M059J (cell line): ENCODE measurements around the gene C1QL4. TPM values are rescaled to one million over a fixed set of nuclear protein-coding genes. Genes with fewer than 3 reads are reported as not detected.
"Not testable (repeated sequence)": the region's sequence is repeated elsewhere in the genome, so short reads cannot be mapped to it uniquely, and the experiment has no call there.

Source experiments
- DNase-seq: peaks from one replicate; pipeline ENCODE4 v3.0.0-alpha.2; 2012; ENCODE audit warnings: low read depth
- total RNA-seq: library from RNA; depleted of rRNA; stranded (reverse); fragments of >200 nt; shearing (Covaris generic); gene quantifications from 2 replicates; pipeline ENCODE4 v1.2.3, GENCODE V29; 2014

Gene C1QL4
- total RNA-seq, 1 experiment from 2014 or later = 0.39 TPM

- not testable (repeated sequence) for DNase-seq
These were observed 3.2 kb downstream of the C1QL4 start for GRCh38 chr12:49333778-49334177.

GRCh38 chr12:49332891-49333371 is 4.1 kb downstream of the C1QL4 start:
- DNase-seq = no peak

DNA sequence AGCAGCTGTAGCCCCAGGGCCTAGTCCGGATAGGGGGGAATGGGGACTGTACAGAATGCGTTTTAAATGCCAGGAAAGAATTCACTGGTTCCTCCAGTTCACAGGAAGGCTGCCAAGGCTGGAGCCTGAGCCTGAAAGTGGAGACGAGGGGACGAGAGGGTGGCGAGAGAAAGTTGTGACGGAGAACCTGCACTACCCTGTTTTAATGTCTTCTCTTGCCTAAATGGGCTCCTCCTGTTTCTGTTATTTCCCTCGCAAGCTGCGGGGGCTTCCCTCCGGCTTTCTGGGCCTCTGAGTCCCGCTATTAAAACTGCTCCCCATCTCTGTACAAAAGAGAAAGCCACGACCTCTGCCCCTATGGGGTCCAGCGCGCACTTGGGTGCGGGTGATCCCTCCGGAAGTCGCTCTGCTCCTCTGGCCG is 4.5 kb downstream of the C1QL4 start:
- no peak for DNase-seq

- DNase-seq = peak; percentile 62
These were observed 5.4 kb downstream of the C1QL4 start for GRCh38 chr12:49331380-49332222.

DNA sequence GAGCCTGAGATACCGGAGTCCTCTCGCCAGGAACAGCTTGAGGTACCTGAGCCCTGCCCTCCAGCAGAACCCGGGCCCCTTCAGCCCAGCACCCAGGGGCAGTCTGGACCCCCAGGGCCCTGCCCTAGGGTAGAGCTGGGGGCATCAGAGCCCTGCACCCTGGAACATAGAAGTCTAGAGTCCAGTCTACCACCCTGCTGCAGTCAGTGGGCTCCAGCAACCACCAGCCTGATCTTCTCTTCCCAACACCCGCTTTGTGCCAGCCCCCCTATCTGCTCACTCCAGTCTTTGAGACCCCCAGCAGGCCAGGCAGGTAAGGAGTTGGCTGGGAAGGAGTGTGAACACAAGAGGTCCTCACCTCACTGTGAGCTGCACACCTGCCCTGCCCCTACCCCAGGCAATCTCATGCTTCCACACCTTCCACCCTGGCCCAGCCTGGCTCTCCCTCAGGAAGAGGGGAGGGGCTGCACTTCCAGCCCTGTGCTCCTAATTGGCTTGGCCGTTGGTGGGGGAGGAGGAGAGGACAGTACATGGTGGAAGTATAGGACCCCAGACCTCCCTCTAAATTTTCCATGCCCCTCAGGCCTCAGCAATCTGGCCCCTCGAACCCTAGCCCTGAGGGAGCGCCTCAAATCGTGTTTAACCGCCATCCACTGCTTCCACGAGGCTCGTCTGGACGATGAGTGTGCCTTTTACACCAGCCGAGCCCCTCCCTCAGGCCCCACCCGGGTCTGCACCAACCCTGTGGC is 6.2 kb downstream of the C1QL4 start:
- no peak for DNase-seq

DNA sequence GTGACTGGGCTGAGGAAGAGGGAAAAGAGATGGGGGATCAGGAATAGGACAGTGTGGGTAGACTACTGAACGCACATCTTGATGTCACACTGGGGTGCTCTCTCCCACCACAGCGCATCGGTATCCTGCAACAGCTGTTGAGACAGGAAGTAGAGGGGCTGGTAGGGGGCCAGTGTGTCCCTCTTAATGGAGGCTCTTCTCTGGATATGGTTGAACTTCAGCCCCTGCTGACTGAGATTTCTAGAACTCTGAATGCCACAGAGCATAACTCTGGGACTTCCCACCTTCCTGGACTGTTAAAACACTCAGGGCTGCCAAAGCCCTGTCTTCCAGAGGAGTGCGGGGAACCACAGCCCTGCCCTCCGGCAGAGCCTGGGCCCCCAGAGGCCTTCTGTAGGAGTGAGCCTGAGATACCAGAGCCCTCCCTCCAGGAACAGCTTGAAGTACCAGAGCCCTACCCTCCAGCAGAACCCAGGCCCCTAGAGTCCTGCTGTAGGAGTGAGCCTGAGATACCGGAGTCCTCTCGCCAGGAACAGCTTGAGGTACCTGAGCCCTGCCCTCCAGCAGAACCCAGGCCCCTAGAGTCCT is 6.9 kb downstream of the C1QL4 start:
- DNase-seq = no peak

DNA sequence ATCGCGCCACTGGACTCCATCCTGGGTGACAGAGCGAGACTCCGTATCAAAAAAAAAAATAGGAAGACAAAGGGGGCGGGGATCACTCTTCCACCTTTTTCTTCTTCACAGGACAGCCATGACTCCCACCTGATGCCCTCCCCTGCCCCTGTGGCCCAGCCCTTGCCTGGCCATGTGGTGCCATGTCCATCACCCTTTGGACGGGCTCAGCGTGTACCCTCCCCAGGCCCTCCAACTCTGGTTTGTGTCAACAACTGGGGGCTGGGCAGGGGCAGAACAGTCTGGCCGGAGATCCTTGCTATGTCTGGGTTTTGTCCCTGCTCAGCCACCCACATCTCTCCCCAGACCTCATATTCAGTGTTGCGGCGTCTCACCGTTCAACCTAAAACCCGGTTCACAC is 8.2 kb downstream of the C1QL4 start:
- DNase-seq = no peak

DNA sequence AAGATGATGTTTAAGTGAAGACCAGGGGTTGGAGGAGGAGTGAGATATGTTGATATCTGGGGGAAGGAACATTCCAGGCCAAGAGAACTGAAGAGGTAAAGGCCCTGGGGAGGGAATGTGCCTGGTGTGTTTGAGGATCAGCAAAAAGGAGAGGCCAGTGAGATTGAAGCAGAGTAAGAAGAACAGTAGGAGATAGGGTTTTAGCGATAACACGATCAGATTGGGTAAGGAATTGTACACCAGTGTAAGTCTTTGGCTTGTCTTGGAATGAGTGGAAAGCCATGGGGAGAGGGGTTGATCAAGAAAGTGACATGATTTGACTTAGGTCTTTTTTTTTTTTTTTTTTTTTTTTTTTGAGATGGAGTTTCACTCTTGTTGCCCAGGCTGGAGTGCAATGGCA is 9.1 kb downstream of the C1QL4 start:
- DNase-seq = no peak

DNA sequence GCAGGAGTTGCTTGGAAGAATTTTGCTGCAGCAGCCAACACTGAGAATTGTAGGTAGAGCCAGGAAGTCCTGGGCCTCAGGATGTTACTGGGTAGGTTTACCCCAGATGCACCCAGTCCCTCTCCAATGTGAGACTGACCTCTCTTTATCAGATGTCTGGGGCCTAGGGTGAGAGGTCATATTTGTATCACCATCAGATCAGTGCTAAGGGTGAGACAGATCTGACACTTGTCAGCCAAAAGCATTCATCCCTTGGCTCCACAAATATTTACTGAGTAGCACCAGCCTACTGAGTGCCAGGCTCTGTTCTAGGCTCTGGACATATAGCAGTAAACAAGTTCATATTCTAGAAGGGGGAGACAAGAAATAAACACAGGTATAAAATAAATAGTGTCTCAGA is 9.6 kb downstream of the C1QL4 start:
- DNase-seq = no peak

- no peak for DNase-seq
These were observed 11.4 kb downstream of the C1QL4 start for GRCh38 chr12:49325606-49326005.

DNA sequence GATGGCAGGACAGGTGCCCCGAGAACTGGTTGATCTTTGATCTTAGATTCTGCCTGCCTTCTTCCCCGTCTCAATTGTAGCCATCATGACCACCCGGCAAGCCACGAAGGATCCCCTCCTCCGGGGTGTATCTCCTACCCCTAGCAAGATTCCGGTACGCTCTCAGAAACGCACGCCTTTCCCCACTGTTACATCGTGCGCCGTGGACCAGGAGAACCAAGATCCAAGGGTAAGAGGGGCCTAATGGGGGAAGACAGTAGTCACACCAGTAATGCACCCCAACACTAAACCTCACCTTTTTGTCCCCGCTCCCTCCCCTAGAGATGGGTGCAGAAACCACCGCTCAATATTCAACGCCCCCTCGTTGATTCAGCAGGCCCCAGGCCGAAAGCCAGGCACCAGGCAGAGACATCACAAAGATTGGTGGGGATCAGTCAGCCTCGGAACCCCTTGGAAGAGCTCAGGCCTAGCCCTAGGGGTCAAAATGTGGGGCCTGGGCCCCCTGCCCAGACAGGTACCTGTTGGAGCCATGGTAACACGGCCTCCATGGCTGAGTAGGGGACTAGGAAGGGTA is 13.4 kb downstream of the C1QL4 start:
- no peak for DNase-seq

DNA sequence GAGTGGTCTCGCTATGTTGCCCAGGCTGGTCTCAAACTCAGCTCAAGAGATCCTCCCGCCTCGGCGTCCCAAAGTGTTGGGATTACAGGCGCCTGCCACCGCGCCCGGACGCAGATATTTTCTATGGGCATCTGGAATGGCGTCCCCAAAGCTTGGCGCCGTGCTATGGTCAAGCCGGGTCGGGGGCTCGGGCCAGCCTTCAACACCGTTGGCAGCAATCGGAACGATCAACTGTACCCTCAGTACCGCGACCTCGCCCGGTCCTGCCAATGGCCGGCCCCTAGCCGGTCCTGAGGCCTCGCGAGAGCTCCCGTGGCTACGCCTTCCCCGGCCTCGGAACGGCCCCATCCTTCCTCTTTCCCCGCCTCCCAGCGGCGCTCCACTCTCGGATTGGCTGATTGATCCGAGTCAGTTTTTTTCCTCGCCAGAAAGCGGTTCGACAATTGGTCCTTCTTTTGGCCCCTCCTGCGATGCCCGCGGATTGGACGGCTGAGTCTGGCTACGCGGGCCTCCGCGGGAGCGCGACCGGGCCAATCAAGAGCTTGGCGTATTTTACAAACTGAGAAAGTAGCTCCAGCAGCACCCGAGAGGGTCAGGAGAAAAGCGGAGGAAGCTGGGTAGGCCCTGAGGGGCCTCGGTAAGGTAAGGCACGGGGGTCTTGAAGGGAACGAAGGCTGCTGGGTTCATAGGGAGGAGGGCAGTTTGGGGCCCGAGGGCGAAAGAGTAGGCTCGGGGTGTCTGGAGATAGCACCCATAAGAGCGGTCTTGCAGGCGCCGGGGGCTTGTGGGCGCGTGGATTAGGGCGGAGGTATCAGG is 14.1 kb downstream of the C1QL4 start, which contains the start of gene TROAP:
TSS of gene TROAP (plus strand) at position 548 of the 816 bp plus-strand sequence. CDS start 354 bp downstream, outside the sequence.
- peak; percentile 98 for DNase-seq

- DNase-seq = no peak
These were observed 14.7 kb downstream of the C1QL4 start for GRCh38 chr12:49322367-49322707.

GRCh38 chr12:49320411-49321103 is 16.4 kb downstream of the C1QL4 start:
- DNase-seq = not testable (repeated sequence)

DNA sequence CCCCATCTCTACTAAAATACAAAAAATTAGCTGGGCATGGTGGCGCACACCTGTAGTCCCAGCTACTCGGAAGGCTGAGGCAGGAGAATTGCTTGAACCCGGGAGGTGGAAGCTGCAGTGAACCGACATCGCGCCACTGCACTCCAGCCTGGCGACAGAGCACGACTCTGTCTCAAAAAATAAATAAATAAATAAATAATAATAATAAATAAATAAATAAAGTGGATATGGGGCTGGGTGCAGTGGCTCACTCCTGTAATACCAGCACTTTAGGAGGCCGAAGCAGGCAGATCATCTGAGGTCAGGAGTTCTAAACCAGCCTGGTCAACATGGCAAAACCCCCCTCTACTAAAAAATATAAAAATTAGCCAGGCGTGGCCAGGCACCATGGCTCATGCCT is 19.9 kb downstream of the C1QL4 start:
- not testable (repeated sequence) for DNase-seq

- DNase-seq = no peak
These were observed 22.2 kb downstream of the C1QL4 start for GRCh38 chr12:49314811-49315210.

DNA sequence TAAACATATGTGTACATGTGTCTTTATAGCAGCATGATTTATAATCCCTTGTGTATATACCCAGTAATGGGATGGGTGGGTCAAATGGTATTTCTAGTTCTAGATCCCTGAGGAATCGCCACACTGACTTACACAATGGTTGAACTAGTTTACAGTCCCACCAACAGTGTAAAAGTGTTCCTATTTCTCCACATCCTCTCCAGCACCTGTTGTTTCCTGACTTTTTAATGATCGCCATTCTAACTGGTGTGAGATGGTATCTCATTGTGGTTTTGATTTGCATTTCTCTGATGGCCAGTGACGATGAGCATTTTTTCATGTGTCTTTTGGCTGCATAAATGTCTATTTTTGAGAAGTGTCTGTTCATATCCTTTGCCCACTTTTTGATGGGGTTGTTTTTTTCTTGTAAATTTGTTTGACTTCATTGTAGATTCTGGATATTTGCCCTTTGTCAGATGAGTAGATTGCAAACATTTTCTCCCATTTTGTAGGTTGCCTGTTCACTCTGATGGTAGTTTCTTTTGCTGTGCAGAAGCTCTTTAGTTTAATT is 26.5 kb downstream of the C1QL4 start:
- not testable (repeated sequence) for DNase-seq

DNA sequence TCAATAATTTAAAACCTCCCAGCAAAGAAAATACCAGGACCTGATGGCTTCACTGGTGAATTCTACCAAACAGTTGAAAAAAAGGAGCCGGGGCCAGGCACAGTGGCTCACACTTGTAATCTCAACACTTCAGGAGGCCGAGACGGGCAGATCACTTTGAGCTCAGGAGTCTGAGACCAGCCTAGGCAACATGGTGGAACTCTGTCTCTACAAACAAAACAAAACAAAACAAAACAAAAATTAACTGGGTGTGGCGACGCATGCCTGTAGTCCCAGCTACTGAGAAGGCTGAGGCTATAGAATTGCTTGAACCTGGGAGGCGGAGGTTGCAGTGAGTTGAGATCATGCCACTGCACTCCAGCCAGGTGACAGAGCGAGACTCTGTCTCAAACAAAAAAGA is 27.6 kb downstream of the C1QL4 start:
- no peak for DNase-seq

DNA sequence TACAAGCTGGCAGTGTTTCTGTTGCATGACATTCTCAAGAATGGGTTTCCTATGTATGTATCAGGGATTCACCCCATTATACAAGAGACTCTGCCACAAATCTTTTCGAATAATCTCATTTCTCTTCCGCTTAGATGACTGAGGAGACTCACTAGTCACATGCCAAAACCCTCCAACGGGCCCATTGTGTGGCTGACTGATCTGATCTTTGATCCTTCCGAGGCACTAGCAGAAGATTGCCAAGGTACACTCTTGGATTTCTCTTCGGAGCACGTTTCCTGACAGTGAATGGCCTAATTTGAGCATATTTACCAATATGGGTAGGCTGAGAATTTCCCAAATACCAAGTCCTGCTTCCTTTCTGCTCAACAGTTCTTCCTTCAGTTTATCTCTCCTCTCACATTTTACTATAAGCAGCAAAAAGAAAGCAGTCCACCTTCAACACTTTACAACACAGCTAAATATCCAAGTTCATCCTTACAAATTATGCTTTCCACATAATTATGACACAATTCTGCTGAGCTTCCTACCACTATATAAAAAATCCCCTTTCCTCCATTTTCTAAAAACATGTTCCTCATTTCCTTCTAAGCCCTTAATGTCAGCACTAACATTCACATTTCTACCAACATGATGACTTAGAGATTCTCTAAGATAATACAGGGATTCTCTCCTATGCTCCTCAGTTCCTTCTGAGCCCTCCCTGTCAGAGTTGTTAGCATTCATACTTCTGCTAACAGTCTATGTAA is 31.1 kb downstream of the C1QL4 start:
- DNase-seq = no peak

DNA sequence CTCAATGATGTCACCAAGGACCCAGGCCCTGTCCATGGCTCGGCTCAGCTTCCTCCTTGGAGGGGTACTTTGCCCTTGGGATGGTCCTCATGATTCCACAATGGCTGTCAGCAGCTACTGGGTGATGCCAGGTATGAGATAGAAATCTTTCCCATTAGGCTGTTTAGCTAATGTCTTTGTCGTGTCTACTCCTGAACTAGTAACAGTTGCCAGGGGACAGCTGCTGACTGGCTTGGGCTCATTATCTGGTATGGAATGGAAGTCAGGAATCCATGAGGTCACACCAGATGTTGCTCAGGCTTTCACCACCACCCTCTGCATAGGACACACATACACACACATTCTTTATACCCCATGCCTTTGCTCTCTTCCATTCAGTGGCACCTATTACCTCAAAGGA is 32.8 kb downstream of the C1QL4 start:
- DNase-seq = peak; percentile 22
